Endothelial cell of umbilical vein (primary cell): ENCODE measurements around the gene RANBP17. TPM values are rescaled to one million over a fixed set of nuclear protein-coding genes. Genes with fewer than 3 reads are reported as not detected.

Experiments
- BruUV-seq: library from RNA; stranded (reverse); fragments of 400-500 nt; replicated peaks from 2 replicates; lab custom pipeline; 2021; lab: Mats Ljungman, UMichigan
- CTCF ChIA-PET: fragments of 300-600, 350-600 bp; sonication (Branson Sonifier 250); formaldehyde crosslinking; loops from one replicate; lab custom pipeline; 2021; ENCODE audit warnings: antibody characterized with exemption, inconsistent platforms; lab: Charles Lee
- POLR2A ChIA-PET: fragments of 300-600, 350-600 bp; sonication (Branson Sonifier 250); formaldehyde crosslinking; loops from one replicate; lab custom pipeline; 2021; ENCODE audit warnings: antibody characterized with exemption, inconsistent platforms; lab: Charles Lee
- DNase-seq: peaks from one replicate; pipeline ENCODE4 v3.0.0-alpha.2; 2011; ENCODE audit warnings: low read depth, low spot score
- FAIRE-seq: peaks from 2 replicates; lab custom pipeline; 2011; peaks lifted over from hg19 to GRCh38; lab: Jason Lieb, UNC
- H2AFZ ChIP-seq: 2 replicates; pipeline ENCODE4 v1.6.0; 2012; ENCODE audit warnings: low read depth, low read length, control low read depth, inconsistent platforms
- H3K27ac ChIP-seq: 2 replicates; pipeline ENCODE4 v1.5.1; 2011; ENCODE audit warnings: low read depth, mild to moderate bottlenecking, control low read depth, low read length, moderate library complexity; ENCODE audit not compliant: insufficient read depth
- H3K27me3 ChIP-seq, 2 experiments: 2 replicates each; pipeline versions ENCODE4 v1.6.0 to v1.6.1; 2011; ENCODE audit warnings: low read length in 2 of 2, mixed read lengths in 1 of 2; ENCODE audit not compliant: control insufficient read depth in 2 of 2, insufficient read depth in 2 of 2
- H3K36me3 ChIP-seq, 2 experiments: 2 replicates in 1 of 2; 3 replicates in 1 of 2; pipeline ENCODE4 v1.5.1; 2011; ENCODE audit warnings: low read length in 2 of 2, mild to moderate bottlenecking in 1 of 2, moderate library complexity in 1 of 2; ENCODE audit not compliant: control insufficient read depth in 2 of 2, insufficient read depth in 2 of 2; ENCODE audit errors: extremely low read depth in 1 of 2
- H3K4me1 ChIP-seq: 3 replicates; pipeline ENCODE4 v1.5.1; 2011; ENCODE audit warnings: mild to moderate bottlenecking, low read length; ENCODE audit not compliant: control insufficient read depth, insufficient read depth; ENCODE audit errors: extremely low read depth
- H3K4me2 ChIP-seq: 2 replicates; pipeline ENCODE4 v1.6.1; 2011; ENCODE audit warnings: low read length, control low read depth, mixed read lengths; ENCODE audit not compliant: insufficient read depth
- H3K4me3 ChIP-seq, 3 experiments: fragments of 200-600 bp in 1 of 3; sonication (generic), shearing (Covaris generic) in 1 of 3; replicated peaks in 1 of 3; 2 replicates each; pipeline ENCODE4 v1.5.1; 2011 to 2016; ENCODE audit warnings: control low read depth in 3 of 3, low read length in 3 of 3, mild to moderate bottlenecking in 2 of 3, inconsistent platforms in 1 of 3, low read depth in 1 of 3, moderate library complexity in 1 of 3; ENCODE audit not compliant: insufficient read depth in 1 of 3
- H3K79me2 ChIP-seq: 2 replicates; pipeline ENCODE4 v1.6.0; 2012; ENCODE audit warnings: low read length, inconsistent platforms; ENCODE audit not compliant: control insufficient read depth, insufficient read depth
- H3K9ac ChIP-seq: replicated peaks from 2 replicates; pipeline ENCODE3; 2011; ENCODE audit warnings: low read length, control low read depth; ENCODE audit not compliant: insufficient read depth; ENCODE audit errors: extremely low read depth
- H3K9me1 ChIP-seq: replicated peaks from 3 replicates; pipeline ENCODE4 v1.6.0; 2011; ENCODE audit warnings: mild to moderate bottlenecking, low read length; ENCODE audit not compliant: control insufficient read depth, insufficient read depth; ENCODE audit errors: extremely low read depth
- H3K9me3 ChIP-seq: replicated peaks from 2 replicates; pipeline ENCODE4 v1.5.1; 2012; ENCODE audit warnings: low read length, inconsistent platforms; ENCODE audit not compliant: control insufficient read depth, insufficient read depth
- H4K20me1 ChIP-seq: replicated peaks from 2 replicates; pipeline ENCODE3; 2011; ENCODE audit warnings: mild to moderate bottlenecking, low read length; ENCODE audit not compliant: control insufficient read depth, insufficient read depth; ENCODE audit errors: extremely low read depth
- CTCF ChIP-seq, 2 donors: IDR thresholded peaks; 1 replicate in 1 of 2; 2 replicates in 1 of 2; pipeline ENCODE4 v1.5.1; 2011; ENCODE audit warnings: low read length in 2 of 2, mild to moderate bottlenecking in 2 of 2, moderate library complexity in 2 of 2, control low read depth in 1 of 2, inconsistent platforms in 1 of 2, low read depth in 1 of 2; ENCODE audit not compliant: insufficient read depth in 1 of 2; ENCODE audit errors: extremely low read depth in 1 of 2
- EZH2 ChIP-seq: IDR thresholded peaks from 2 replicates; pipeline ENCODE4 v1.6.1; 2012; ENCODE audit warnings: borderline replicate concordance, low read depth, mild to moderate bottlenecking, moderate library complexity, low read length, inconsistent platforms; ENCODE audit not compliant: severe bottlenecking
- FOS ChIP-seq: IDR thresholded peaks from 2 replicates; pipeline ENCODE4 v1.6.1; 2011; ENCODE audit warnings: mild to moderate bottlenecking, low read length, moderate library complexity, borderline replicate concordance; ENCODE audit not compliant: insufficient read depth
- GATA2 ChIP-seq: IDR thresholded peaks from 2 replicates; pipeline ENCODE4 v1.7.0; 2011; ENCODE audit warnings: low read depth, mild to moderate bottlenecking, moderate library complexity, mixed read lengths, low read length; ENCODE audit not compliant: insufficient read length, insufficient read depth
- JUN ChIP-seq: IDR thresholded peaks from 2 replicates; pipeline ENCODE4 v1.6.1; 2011; ENCODE audit warnings: borderline replicate concordance, low read depth; ENCODE audit not compliant: insufficient read length, insufficient read depth
- MAX ChIP-seq: IDR thresholded peaks from 2 replicates; pipeline ENCODE4 v1.6.1; 2011; ENCODE audit not compliant: insufficient read depth, insufficient read length
- MYC ChIP-seq: IDR thresholded peaks from one replicate; pipeline ENCODE4 v1.6.1; 2011; ENCODE audit warnings: mild to moderate bottlenecking, low read depth, low read length
- POLR2A ChIP-seq: IDR thresholded peaks from 2 replicates; pipeline ENCODE4 v1.6.1; 2012; ENCODE audit warnings: low read depth, mild to moderate bottlenecking, control low read depth, low read length
- POLR2AphosphoS5 ChIP-seq: IDR thresholded peaks from 2 replicates; pipeline ENCODE4 v1.6.1; 2012; ENCODE audit warnings: low read depth, mild to moderate bottlenecking, control low read depth, low read length, moderate library complexity; ENCODE audit not compliant: insufficient read depth
- dilution Hi-C: fragments of 300-500 bp; cut with MboI; formaldehyde crosslinking; loops from one replicate; pipeline ENCODE4 v1.15.0; 2019; ENCODE audit warnings: low sequenced_read_pairs; ENCODE audit not compliant: extremely low pct_ligation_motif_present
- intact Hi-C: fragments of 100-400 bp; cut with micrococcal nuclease; formaldehyde crosslinking; loops from one replicate; pipeline ENCODE4 v1.10.0; 2022
- polyA plus RNA-seq, 4 experiments: library from polyadenylated mRNA; depleted of rRNA in 3 of 4; stranded (reverse) in 3 of 4; unstranded in 1 of 4; fragments of >200 nt; gene quantifications; 2 replicates each; pipeline versions ENCODE4 v1.2.1 to v1.2.3, GENCODE V29; 2011 to 2012; ENCODE audit warnings: missing spikeins in 1 of 4
- total RNA-seq: library from RNA; stranded (reverse); gene quantifications from 2 replicates; pipeline ENCODE4 v1.2.3, GENCODE V29; 2021

Gene RANBP17
- total and polyA plus RNA-seq, 2 donors (not counting 3 experiments of a cell fraction or from before 2014, with no cell fraction given) = 5.6 to 13.6 TPM

GRCh38 chr5:171252674-171253073, 390.9 kb downstream of the RANBP17 start:
- no peaks in the 10 kb centered on the region for H3K27me3 ChIP-seq
- no peak for DNase-seq
- TF ChIP-seq FOS (no peak), EZH2 (no peak), GATA2 (no peak), JUN (no peak), POLR2AphosphoS5 (no peak), MYC (no peak), CTCF (IDR thresholded peaks at IDR 0.05; ENCODE audit: extremely low read depth in 1 of 2, insufficient read depth in 1 of 2, low read depth in 1 of 2, low read length in 2 of 2) (no peak), POLR2A (no peak), MAX (no peak)
- H3K9me1 ChIP-seq = no peaks in the 10 kb centered on the region
- H3K4me1 ChIP-seq = no peaks in the 10 kb centered on the region
- ChIA-PET POLR2A (no interaction called here), CTCF (no interaction called here)
- H3K27ac ChIP-seq = no peak overlapping the region
- dilution Hi-C loops = no loop called here
- no peak overlapping the region for H3K9ac ChIP-seq
- intact Hi-C loops = no loop called here
- H3K4me2 ChIP-seq = no peak overlapping the region
- no peaks in the 10 kb centered on the region for H3K36me3 ChIP-seq
- H3K9me3 ChIP-seq = no peaks in the 10 kb centered on the region
- no peak overlapping the region for H2AFZ ChIP-seq
- no TSS peak for BruUV-seq
- H3K4me3 ChIP-seq = no peak overlapping the region
- H4K20me1 ChIP-seq = no peaks in the 10 kb centered on the region
- FAIRE-seq = no peak
- no peaks in the 10 kb centered on the region for H3K79me2 ChIP-seq
